Omental fat pad (tissue), 4 donors: ENCODE measurements around the gene CDH3. TPM values are rescaled to one million over a fixed set of nuclear protein-coding genes. Genes with fewer than 3 reads are reported as not detected.

ENCODE experiments used
- ATAC-seq: fragments of 150-250 bp; one replicate; pipeline ENCODE4 v1.9.1; 2016; ENCODE audit warnings: mild to moderate bottlenecking, moderate library complexity; ENCODE audit not compliant: low FRiP score
- DNase-seq: peaks from one replicate; pipeline ENCODE4 v3.0.0-alpha.2; 2019; ENCODE audit warnings: low spot score
- CTCF ChIP-seq, 3 donors: fragments of 450-650 bp; IDR thresholded peaks; one replicate each; pipeline ENCODE4 v1.5.1; 2016 to 2017; ENCODE audit warnings: antibody characterized with exemption in 3 of 3, mild to moderate bottlenecking in 3 of 3, moderate library complexity in 2 of 3
- total RNA-seq, 4 donors: library from RNA; depleted of rRNA; stranded (reverse); fragments of >200 nt; gene quantifications; one replicate each; pipeline ENCODE4 v1.1.0, GENCODE V29; 2016

Gene CDH3
- total RNA-seq, 4 donors from 2014 or later = 8.3 to 22.4 (median 11.5) TPM; not detected in 1

- TF ChIP-seq CTCF (IDR thresholded peaks at IDR 0.05) = no peak
- ATAC-seq (no peak), DNase-seq (no peak)
Measured at GRCh38 chr16:68696514-68696913, 51.4 kb downstream of the CDH3 start.

GRCh38 chr16:68698091-68698490, 53.0 kb downstream of the CDH3 start:
- TF ChIP-seq CTCF (IDR thresholded peaks at IDR 0.05) = no peak
- no peak for DNase-seq

GRCh38 chr16:68700120-68700519, 55.0 kb downstream of the CDH3 start:
- no peak for ATAC-seq
- no peak for TF ChIP-seq CTCF (IDR thresholded peaks at IDR 0.05)
- DNase-seq = no peak

More at GRCh38 chr16:68698091-68698490, 53.0 kb downstream of the CDH3 start:
- ATAC-seq = no peak

GRCh38 chr16:68700831-68701230, 55.7 kb downstream of the CDH3 start:
- ATAC-seq (no peak), DNase-seq (no peak)
- TF ChIP-seq CTCF (IDR thresholded peaks at IDR 0.05) = no peak

GRCh38 chr16:68704232-68704867, 59.2 kb downstream of the CDH3 start:
- DNase-seq = peak; percentile 46
- no peak for TF ChIP-seq CTCF (IDR thresholded peaks at IDR 0.05)
- peak; percentile 87 for ATAC-seq

- no peak for TF ChIP-seq CTCF (IDR thresholded peaks at IDR 0.05)
- peak; percentile 29 for ATAC-seq
- DNase-seq = no peak
Measured at GRCh38 chr16:68707340-68708152, 62.4 kb downstream of the CDH3 start.
